Stimulated activated CD8-positive, alpha-beta memory T cell treated with anti-CD3 and anti-CD28 coated beads, Interleukin-4, amount 100 ng/mL, for 4 hours (primary cell): ENCODE measurements around the gene CCDC197.

ENCODE experiments used
- DNase-seq, 2 donors: peaks; one replicate each; pipeline ENCODE4 v3.0.0-alpha.2; 2020; ENCODE audit warnings: low read depth in 2 of 2, low spot score in 1 of 2

CCDC197 gene

DNA sequence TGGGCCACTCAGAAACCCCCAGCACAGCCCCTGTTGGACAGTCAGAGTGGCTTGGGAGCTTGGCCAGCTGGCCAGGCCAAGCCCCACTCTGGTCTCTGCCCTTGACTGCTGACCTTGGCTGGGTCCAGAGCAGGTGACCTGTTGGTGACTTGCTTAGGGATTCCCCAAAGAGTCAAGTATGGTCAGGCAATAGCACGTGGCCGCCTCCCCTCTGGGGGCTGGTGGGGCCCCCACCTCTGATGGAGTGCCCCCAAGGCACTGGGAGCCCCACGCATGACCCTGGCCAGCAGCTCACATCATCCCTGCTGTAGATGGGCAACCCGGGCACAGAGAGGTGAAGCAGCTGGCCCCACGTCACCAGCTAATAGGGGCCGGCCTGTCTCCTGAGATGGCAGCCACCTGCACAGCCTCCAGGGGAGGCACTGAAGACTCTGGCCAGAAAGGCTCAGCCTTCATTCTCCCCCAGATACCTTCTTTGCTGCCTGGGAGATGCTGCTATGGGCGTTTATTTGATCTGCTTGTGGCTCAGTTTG lies 1.8 kb downstream of the CCDC197 start:
- DNase-seq = no peak

DNA sequence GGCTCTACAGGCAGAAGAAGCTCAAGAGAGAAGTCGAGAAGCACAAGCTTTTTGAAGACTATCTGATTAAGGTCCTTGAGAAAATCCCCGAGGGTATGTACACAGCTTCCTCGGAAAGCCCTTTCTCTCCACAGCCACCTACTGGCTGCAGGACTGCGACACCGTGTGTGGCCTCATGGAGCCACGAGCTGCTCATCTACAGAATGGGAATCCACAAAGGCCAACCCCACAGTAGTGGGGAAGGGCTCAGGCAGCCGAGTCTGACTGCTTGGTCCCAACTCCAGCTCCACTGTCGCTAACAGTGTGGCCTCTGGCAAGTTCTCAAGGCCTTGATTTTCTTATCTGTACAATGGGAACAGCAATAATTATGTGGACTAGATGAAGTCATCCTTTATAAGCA lies 2.5 kb downstream of the CCDC197 start:
- DNase-seq = no peak

DNA sequence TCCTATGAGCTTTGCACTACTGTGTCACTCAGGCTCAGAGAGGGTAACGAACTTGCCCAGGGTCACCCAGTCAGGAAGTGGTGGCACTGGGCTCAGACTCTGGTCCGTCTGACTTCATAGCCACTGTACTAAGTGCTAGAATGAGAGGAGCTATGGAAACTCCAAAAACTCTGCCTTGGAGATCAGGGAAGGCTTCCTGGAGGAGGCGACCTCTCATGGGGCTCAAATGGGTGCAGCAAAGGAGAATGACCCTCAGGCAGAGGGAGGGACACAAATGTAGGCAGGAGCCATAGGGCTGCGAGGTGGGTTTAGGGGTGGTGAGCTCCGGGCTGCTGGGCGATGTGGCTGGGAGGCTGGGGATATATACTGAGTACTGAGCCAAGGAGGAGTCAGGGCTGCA lies 3.2 kb downstream of the CCDC197 start:
- DNase-seq = no peak

DNA sequence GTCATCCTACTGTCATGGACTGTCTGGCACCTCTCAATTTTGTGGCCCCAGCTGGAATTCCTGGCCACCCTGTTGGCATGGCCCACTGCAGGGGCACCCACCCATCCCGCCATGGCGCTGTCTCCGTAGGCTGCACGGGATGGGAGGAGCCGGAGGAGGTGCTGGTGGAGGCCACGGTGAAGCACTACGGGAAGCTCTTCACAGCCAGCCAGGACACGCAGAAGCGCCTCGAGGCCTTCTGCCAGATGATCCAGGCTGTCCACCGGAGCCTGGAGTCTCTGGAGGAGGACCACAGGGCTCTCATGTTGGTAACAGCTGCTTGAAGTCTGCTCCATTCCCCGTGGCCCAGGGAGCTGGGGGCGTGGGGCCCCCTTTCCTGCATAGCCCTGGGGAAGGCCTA lies 3.9 kb downstream of the CCDC197 start:
- no peak for DNase-seq

DNA sequence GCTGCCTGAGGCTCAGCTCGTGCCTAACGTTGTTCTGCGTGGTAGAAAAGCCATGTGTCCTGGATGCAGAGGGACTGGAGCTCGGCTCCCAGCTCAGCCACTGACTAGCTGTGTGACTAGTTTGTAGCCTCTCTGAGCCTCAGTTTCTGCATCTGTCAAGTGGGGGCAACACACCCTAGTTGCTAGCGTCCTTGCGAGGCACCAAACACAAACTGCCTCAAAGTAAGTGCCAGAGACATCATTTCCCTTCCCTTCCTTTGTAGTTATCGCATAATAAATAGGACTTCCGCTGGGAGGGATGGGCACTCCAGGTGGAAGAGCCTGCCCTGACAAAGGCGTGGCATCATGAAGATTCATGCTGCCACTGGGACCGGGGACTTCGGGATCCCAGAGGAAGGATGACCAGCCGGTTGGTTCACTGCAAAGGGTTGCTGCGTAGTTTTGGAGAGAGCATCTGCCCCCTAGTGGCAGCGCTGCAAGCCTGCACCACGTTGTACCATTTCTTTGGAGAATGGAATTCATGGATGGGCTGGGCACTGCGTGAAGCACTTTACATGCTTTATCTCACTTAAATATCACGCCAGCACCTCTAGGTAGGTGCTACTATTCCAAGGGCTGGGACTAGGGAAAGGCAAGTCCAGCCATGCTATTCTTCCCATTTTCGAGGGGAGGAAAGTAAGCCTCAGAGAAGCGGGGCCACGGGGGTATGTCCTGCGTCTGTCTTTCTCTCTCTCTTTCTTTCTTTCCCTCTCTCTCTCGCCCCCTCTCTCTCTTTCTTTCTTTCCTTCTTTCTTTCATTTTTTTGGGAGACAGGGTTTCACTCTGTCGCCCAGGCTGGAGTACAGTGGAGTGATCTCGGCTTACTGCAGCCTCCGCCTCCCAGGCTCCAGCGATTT lies 4.6 kb downstream of the CCDC197 start:
- DNase-seq = peak; percentile 16 to 39

GRCh38 chr14:94003397-94003796 lies 6.3 kb downstream of the CCDC197 start:
- no peak for DNase-seq

DNA sequence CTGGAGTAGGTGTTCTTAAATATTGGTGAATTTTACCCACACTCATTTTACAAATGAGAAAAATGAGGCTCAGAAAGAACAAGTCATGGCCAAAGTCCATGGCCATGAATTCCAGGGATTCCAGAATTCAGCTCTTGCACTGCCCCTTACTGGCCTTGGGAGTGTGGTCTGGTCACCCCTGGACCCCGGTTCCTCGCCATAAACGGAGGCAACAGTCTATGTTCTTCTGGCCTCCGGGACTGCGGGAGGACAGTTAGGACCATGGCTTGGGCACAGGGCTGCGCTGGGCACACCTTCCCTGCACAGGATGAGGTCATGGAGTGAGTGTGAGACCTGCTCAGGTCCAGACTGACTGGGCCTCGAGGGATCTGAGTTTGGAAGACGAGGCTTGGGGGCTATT lies 6.9 kb downstream of the CCDC197 start:
- no peak for DNase-seq

DNA sequence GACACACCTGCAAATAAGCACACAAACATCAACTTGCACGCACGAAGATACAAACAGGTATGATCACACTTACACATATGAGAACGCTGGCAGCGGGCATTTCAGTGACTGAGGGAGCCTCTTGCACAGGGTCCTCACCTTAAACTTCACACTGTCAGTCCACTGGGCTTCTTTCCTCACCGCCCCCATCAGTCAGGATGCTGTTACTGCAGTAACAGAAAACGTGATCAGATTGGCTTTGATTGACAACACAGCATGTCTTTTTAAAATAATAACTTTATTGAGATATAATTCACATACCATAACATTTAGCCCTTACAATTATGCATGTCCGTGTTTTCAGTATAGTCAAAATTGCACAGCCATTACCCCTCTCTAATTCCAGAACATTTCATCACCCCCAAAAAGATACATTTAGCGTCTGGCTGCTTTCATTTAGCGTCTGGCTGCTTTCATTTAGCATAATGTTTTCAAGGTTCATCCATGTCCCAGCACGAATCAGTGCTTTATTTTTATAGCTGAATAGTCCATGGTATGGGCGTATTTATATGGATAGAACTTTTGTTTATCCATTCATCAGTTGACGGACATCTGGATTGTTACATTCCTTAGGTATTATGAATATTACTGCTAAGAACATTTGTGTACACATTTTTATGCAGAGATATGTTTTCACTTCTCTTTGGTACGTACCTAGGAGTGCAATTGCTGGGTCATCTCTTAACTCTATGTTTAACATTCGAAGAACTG lies 8.4 kb downstream of the CCDC197 start:
- no peak for DNase-seq

- no peak for DNase-seq
These were observed 11.1 kb downstream of the CCDC197 start for GRCh38 chr14:94008234-94008633.

DNA sequence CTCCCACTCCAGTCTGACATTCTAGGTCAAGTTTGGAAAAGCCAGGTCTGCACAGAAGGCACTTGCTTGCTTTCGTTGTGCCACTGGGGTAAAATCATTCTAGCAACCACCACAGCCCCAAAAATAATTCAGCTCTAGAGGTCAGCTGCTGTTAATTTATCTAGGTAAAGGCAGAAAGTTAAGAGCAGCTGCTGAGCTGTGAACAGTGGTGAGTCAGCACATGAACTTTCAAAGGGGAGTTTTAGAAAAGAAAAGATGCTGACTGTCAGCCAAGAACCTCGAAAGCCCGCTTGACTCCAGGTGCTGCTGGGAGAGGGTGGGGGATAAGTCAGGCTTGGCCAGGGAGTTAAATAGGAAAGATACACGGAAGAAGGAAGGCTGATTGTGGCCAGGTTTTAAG lies 12.7 kb downstream of the CCDC197 start:
- no peak for DNase-seq

DNA sequence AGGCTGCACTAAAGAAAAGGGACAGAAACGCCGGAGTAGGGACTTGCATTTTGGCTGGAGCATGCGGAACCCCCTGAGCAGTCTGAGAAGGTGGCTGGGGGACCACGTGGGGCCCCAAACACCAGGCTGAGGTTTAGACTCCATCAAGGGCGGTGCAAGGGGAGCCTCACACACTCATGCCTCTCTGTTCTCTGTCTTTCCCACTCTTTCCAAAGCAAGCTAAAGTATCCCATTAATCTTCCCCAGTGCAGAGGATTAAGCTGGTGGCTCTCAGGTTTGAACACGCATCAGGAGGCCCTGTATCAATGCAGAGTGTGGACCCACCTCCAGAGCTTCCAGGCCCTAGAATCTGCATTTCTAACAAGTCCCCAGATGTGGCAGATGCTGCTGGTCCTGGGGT lies 13.5 kb downstream of the CCDC197 start:
- DNase-seq = no peak

GRCh38 chr14:94011795-94012194 lies 14.7 kb downstream of the CCDC197 start:
- no peak for DNase-seq

DNA sequence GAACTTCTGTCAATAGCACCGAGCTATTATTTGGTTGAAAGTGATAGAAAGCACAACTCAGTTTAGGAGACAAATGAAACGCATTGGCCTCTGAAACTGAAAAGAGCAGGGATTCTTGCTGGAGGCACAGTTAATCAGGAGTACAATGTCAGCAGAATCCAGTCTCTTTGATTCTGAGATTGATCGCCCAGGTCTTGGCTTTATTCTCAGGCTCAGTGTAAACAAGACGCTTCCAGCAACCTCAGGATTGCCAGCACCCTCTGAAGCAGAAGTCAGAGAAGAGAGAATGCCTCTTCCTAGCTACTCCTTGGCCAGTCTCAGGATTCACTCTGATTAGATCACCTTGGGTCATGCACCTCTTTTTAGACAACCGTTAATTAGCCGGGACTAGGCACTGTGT lies 17.3 kb downstream of the CCDC197 start:
- no peak for DNase-seq

- DNase-seq = no peak
These were observed 18.1 kb downstream of the CCDC197 start for GRCh38 chr14:94015223-94015622.

DNA sequence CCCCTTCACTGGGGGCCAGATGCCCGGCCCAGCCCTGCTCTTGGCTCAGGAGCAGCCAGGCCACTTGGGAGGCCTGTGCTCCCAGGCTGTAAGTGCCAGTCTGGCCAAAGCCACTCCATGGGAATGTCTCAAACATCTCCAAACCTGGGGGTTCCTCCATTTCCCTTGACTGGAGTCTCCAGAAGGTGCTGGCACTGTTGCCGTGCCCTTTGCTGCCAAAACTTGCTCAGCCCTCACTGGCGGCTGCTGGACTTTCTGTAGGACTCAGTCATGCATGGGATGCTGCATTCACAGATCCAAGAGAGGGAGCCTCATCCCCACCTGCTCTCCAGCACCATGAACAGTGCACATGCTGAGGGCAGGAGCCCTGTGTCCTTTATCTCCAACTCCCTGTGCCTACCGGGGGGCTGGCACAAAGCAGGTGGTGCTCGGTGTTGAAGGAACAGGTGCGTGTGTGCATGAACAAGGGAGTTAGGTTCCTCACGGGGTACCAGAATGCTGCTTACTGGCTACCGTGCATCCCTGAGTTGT lies 19.4 kb downstream of the CCDC197 start:
- no peak for DNase-seq

DNA sequence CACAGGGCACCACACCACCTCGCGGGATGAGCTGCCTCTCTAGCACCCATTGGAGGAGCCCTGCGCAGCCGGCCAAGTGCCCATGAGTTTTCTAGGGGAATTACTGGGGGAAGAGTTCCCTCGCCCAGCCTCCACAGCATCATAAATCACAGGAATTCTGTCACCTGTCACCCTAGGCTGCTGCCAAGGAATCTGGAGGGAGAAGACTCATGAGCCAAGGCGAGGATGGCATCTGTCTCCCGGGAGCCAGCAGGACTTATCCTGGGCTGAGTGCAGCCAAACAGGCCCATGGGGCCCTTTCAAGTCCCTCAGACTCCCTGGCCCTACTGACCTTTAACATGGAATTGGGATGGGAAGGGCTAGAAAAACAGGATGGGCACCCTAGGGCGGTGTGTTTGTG lies 21.2 kb downstream of the CCDC197 start:
- DNase-seq = no peak

DNA sequence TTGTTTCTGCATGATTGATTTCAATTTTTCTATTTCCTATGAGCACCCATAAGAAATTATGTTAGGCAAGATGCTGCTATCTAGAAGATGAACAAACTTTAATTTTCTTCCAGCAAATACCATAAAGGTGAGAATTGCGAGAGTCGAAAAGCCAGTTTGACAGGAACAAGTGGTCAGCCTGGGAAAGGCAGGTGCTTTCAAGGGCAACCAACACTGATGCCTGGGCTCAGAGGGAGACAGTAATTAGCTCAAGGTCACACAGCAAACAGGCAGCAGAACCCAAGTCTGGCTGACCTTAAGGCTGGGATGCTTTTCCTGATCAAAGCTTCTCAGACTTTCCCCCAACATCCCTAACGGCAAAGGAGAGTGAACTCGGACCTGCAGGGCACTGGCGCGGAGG lies 22.2 kb downstream of the CCDC197 start:
- no peak for DNase-seq

GRCh38 chr14:94020267-94020666 lies 23.2 kb downstream of the CCDC197 start:
- DNase-seq = no peak

DNA sequence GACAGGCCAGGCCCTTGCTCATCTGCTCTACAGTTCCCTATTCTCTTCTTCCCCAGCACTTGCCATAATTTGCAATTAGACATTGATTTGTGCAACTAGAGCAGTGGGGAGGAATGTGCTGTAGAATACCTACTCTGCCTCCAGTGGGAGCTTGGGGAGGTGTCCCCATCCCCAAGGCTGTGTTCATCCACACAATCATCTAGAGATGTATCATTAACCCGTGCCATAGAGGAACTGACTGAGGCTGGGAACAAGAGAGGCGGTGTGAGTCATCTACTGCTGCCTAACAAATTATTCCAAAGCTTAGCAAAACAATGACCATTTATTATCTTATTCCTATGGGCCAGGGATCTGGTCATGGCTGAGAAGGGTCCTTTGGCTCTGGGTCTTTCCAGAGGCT lies 23.9 kb downstream of the CCDC197 start:
- no peak for DNase-seq

GRCh38 chr14:94021416-94022157 lies 24.5 kb downstream of the CCDC197 start:
- DNase-seq = no peak
